Neural cell (in vitro differentiated cells): Measurements from ENCODE around the gene HOXB7. TPM values are rescaled to one million over a fixed set of nuclear protein-coding genes. Genes with fewer than 3 reads are reported as not detected.

Experiments
- H2AFZ ChIP-seq: fragments of 200-600, 300-800 bp; sonication (generic), shearing (Covaris generic); 2 replicates; pipeline ENCODE4 v1.6.0; 2014; ENCODE audit warnings: low read depth, mild to moderate bottlenecking, antibody characterized with exemption, low read length, moderate library complexity
- H3F3A ChIP-seq: fragments of 200-600 bp; shearing (Covaris generic); 2 replicates; pipeline ENCODE4 v1.6.1; 2016; ENCODE audit warnings: mild to moderate bottlenecking, moderate library complexity, mixed read lengths, antibody characterized with exemption, low read length; ENCODE audit not compliant: insufficient read depth, poor library complexity, severe bottlenecking
- H3K27ac ChIP-seq: fragments of 200-600, 300-800 bp; sonication (generic), shearing (Covaris generic); 2 replicates; pipeline ENCODE4 v1.5.1; 2014; ENCODE audit warnings: mild to moderate bottlenecking, low read length, moderate library complexity
- H3K27me3 ChIP-seq: fragments of 300-800, 200-600 bp; sonication (generic), shearing (Covaris generic); 2 replicates; pipeline ENCODE4 v1.6.0; 2014; ENCODE audit warnings: mild to moderate bottlenecking, low read depth, low read length, moderate library complexity; ENCODE audit not compliant: insufficient read depth
- H3K36me3 ChIP-seq: fragments of 300-800, 200-600 bp; sonication (generic), shearing (Covaris generic); 2 replicates; pipeline ENCODE4 v1.5.1; 2014; ENCODE audit warnings: mild to moderate bottlenecking, antibody characterized with exemption, low read length, moderate library complexity; ENCODE audit not compliant: insufficient read depth
- H3K4me2 ChIP-seq: fragments of 300-800, 200-600 bp; sonication (generic), shearing (Covaris generic); 2 replicates; pipeline ENCODE4 v1.6.0; 2014; ENCODE audit warnings: mild to moderate bottlenecking, low read length
- H3K4me3 ChIP-seq: fragments of 300-800, 200-600 bp; sonication (generic), shearing (Covaris generic); 2 replicates; pipeline ENCODE4 v1.5.1; 2014; ENCODE audit warnings: mild to moderate bottlenecking, low read length, moderate library complexity
- H3K79me2 ChIP-seq: fragments of 200-600 bp; shearing (Covaris generic); replicated peaks from 2 replicates; pipeline ENCODE4 v1.6.0; 2014; ENCODE audit warnings: mild to moderate bottlenecking, low read length, moderate library complexity; ENCODE audit not compliant: insufficient read depth
- H3K9ac ChIP-seq: fragments of 300-800, 200-600 bp; sonication (generic), shearing (Covaris generic); 2 replicates; pipeline ENCODE4 v1.6.1; 2016; ENCODE audit warnings: mild to moderate bottlenecking, low read length, mixed read lengths
- H3K9me2 ChIP-seq: fragments of 200-600 bp; shearing (Covaris generic); 2 replicates; pipeline ENCODE4 v1.6.1; 2016; ENCODE audit warnings: mild to moderate bottlenecking, low read length, mixed read lengths; ENCODE audit not compliant: insufficient read depth
- H3K9me3 ChIP-seq: fragments of 200-600, 300-800 bp; sonication (generic), shearing (Covaris generic); 2 replicates; pipeline ENCODE4 v1.6.1; 2016; ENCODE audit warnings: mild to moderate bottlenecking, mixed run types, low read length, moderate library complexity, mixed read lengths
- H4K20me1 ChIP-seq: fragments of 200-600 bp; shearing (Covaris generic); 2 replicates; pipeline ENCODE4 v1.6.1; 2016; ENCODE audit warnings: mild to moderate bottlenecking, mixed run types; ENCODE audit not compliant: insufficient read depth
- CTCF ChIP-seq: fragments of 450-650 bp; IDR thresholded peaks from 2 replicates; pipeline ENCODE4 v1.5.1; 2014; ENCODE audit warnings: antibody characterized with exemption, mild to moderate bottlenecking, moderate library complexity; ENCODE audit not compliant: poor library complexity, severe bottlenecking
- EP300 ChIP-seq: fragments of 450-650 bp; conservative IDR thresholded peaks from 2 replicates; pipeline ENCODE4 v1.6.1; 2014; ENCODE audit warnings: antibody characterized with exemption, mild to moderate bottlenecking, moderate library complexity; ENCODE audit not compliant: poor library complexity, severe bottlenecking
- EZH2 ChIP-seq: fragments of 200-600, 300-800 bp; shearing (Covaris generic), sonication (generic); IDR thresholded peaks from 2 replicates; pipeline ENCODE4 v1.6.1; 2014; ENCODE audit warnings: antibody characterized with exemption, low read length, borderline replicate concordance, mild to moderate bottlenecking; ENCODE audit not compliant: insufficient read depth, poor library complexity, severe bottlenecking
- MXI1 ChIP-seq: fragments of 450-650 bp; conservative IDR thresholded peaks from 2 replicates; pipeline ENCODE4 v1.6.1; 2014; ENCODE audit warnings: antibody characterized with exemption, mild to moderate bottlenecking; ENCODE audit not compliant: poor library complexity, severe bottlenecking
- POLR2AphosphoS5 ChIP-seq: IDR thresholded peaks from 2 replicates; pipeline ENCODE4 v1.6.1; 2012
- RAD21 ChIP-seq: fragments of 450-650 bp; conservative IDR thresholded peaks from 2 replicates; pipeline ENCODE4 v1.6.1; 2014; ENCODE audit warnings: antibody characterized with exemption, mild to moderate bottlenecking, moderate library complexity
- REST ChIP-seq: IDR thresholded peaks from 2 replicates; pipeline ENCODE4 v1.6.1; 2012; ENCODE audit warnings: borderline replicate concordance
- SMC3 ChIP-seq: fragments of 450-650 bp; conservative IDR thresholded peaks from 2 replicates; pipeline ENCODE4 v1.6.1; 2014; ENCODE audit warnings: antibody characterized with exemption, mild to moderate bottlenecking, moderate library complexity; ENCODE audit not compliant: poor library complexity
- TAF1 ChIP-seq: IDR thresholded peaks from 2 replicates; pipeline ENCODE4 v1.6.1; 2012; ENCODE audit warnings: low read depth
- polyA plus RNA-seq: library from polyadenylated mRNA; depleted of rRNA; stranded (reverse); fragments of >200 nt; gene quantifications from 2 replicates; pipeline ENCODE4 v1.2.3, GENCODE V29; 2014

Gene HOXB7
- polyA plus RNA-seq, 1 donor from 2014 or later = not detected

- H3K4me2 ChIP-seq = no peak overlapping the region
- H3K79me2 ChIP-seq = no peaks in the 10 kb centered on the region
- TF ChIP-seq MXI1 (no peak), EZH2 (no peak), SMC3 (no peak), POLR2AphosphoS5 (no peak), TAF1 (no peak), REST (no peak), CTCF (no peak), RAD21 (no peak), EP300 (no peak)
- H3K9ac ChIP-seq = no peak overlapping the region
- no peaks in the 10 kb centered on the region for H3F3A ChIP-seq
- H4K20me1 ChIP-seq = no peaks in the 10 kb centered on the region
- H3K27ac ChIP-seq = no peak overlapping the region
- H3K9me3 ChIP-seq = peaks cover 4% of the 10 kb centered on the region
- H3K9me2 ChIP-seq = no peaks in the 10 kb centered on the region
- no peak overlapping the region for H3K4me3 ChIP-seq
- no peak overlapping the region for H2AFZ ChIP-seq
- H3K27me3 ChIP-seq = peaks cover 100% of the 10 kb centered on the region
- no peaks in the 10 kb centered on the region for H3K36me3 ChIP-seq
Observed at GRCh38 chr17:48644159-48644558, 33.3 kb upstream of the HOXB7 start.

- Histone ChIP-seq H3K4me3 (no peak overlapping the region), H3K79me2 (no peaks in the 10 kb centered on the region), H3K9me2 (no peaks in the 10 kb centered on the region), H3K9me3 (peaks cover 4% of the 10 kb centered on the region), H3K27me3 (peaks cover 100% of the 10 kb centered on the region), H3K36me3 (no peaks in the 10 kb centered on the region), H3K27ac (no peak overlapping the region), H3K4me2 (no peak overlapping the region), H4K20me1 (no peaks in the 10 kb centered on the region), H3K9ac (no peak overlapping the region), H3F3A (no peaks in the 10 kb centered on the region), H2AFZ (no peak overlapping the region)
- TF ChIP-seq REST (no peak), TAF1 (no peak)
Observed at GRCh38 chr17:48643697-48644012, 32.8 kb upstream of the HOXB7 start.
